Thyroid gland (tissue), 4 donors: ENCODE data around the gene TLR3.

Source experiments
- POLR2A ChIP-seq, 2 donors: fragments of 450-650 bp; IDR thresholded peaks; one replicate each; pipeline ENCODE4 v1.6.1; 2017; ENCODE audit warnings: antibody characterized with exemption in 2 of 2, mild to moderate bottlenecking in 2 of 2, moderate library complexity in 1 of 2
- TF ChIP-seq, protein P1 (sequence below), 6 experiments: fragments of 200-600 bp in 3 of 6; fragments of 450-650 bp in 3 of 6; sonication (generic) in 3 of 6; IDR thresholded peaks; one replicate each; pipeline ENCODE4 v1.5.1; 2016 to 2019; ENCODE audit warnings: antibody characterized with exemption in 6 of 6, mild to moderate bottlenecking in 2 of 6, inconsistent platforms in 1 of 6, moderate library complexity in 1 of 6

DNA sequence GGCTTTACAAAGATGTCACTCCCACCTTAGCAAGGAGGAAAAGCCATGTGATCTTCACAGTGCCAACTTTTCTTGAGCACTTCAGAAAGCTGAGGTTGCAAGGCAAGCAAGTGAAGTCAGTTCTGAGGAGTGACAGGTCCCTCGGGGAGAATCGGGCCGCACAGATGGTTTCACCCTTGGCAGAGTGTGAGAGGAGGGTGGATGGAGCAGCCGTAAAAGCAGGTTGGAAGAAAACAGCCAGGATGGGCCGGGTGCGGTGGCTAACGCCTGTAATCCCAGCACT is 43.6 kb upstream of the TLR3 start:
- TF ChIP-seq, protein P1, sequence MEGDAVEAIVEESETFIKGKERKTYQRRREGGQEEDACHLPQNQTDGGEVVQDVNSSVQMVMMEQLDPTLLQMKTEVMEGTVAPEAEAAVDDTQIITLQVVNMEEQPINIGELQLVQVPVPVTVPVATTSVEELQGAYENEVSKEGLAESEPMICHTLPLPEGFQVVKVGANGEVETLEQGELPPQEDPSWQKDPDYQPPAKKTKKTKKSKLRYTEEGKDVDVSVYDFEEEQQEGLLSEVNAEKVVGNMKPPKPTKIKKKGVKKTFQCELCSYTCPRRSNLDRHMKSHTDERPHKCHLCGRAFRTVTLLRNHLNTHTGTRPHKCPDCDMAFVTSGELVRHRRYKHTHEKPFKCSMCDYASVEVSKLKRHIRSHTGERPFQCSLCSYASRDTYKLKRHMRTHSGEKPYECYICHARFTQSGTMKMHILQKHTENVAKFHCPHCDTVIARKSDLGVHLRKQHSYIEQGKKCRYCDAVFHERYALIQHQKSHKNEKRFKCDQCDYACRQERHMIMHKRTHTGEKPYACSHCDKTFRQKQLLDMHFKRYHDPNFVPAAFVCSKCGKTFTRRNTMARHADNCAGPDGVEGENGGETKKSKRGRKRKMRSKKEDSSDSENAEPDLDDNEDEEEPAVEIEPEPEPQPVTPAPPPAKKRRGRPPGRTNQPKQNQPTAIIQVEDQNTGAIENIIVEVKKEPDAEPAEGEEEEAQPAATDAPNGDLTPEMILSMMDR (IDR thresholded peaks at IDR 0.05): no peak
- TF ChIP-seq POLR2A (IDR thresholded peaks at IDR 0.05): no peak
